HTERT RPE-1 (cell line): ENCODE data around the gene MAOA.
"Not testable (repeated sequence)": the region's sequence is repeated elsewhere in the genome, so short reads cannot be mapped to it uniquely, and the experiment has no call there.

Experiments
- in situ Hi-C: fragments of 300-500 bp; cut with MboI; formaldehyde crosslinking; loops from 4 replicates; pipeline ENCODE4 v1.14.3; 2020; ENCODE audit warnings: low sequenced_read_pairs

Gene MAOA

DNA sequence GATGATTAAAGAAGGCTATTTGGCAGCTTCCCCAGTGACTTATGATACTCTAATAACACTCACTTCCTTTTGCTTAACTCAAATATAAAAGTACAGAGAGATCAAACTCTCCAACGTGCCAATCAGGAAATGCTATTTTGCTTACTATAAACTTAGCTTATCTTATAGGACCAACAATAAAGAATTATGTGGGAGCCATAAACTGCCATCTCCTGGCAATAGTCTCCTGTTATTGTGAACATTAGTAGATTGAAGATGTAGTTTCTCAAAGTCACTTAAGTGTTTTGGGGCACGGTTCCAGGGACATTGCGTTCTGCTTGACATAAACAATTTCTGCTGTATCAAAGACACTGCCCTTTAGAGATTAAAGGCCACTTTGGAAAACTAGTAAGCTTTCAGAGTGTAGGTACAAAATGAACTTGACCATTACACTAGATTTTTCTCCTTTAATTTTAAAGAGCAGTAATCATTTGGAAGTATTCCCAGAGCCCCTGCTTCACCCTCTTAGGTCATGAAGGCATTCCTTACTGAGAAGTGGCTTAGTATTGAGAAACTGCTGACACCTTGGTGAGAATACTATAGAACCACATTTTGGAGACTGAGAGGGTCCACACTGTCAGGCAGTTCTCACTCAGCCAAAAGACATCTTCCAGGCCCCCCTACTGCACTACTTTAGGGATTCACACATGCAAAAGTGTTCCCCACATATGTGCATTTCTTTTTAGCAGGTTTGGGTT lies 51.9 kb downstream of the MAOA start:
- in situ Hi-C loops = no loop called here

GRCh38 chrX:43716144-43716543 lies 60.0 kb downstream of the MAOA start:
- in situ Hi-C loops = no loop called here

DNA sequence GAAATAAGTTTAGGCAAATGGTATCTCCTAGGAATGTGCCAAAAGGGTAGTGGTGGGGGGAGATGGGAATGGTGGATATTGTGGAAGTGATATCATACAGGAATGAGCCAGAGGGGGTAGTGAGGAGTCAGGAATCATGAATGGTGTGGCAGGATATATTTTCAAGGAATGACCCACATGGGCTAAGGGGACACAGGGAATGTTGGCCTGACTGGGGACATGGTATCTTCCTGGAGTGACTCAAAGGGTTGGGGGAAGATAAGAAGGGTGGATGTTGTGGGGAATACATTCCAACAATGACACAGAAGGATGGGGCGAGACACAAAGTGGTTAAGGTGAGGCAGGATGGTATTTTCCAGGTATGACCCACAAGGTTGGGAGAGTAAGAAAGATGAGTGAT lies 60.6 kb downstream of the MAOA start:
- in situ Hi-C loops = no loop called here

- in situ Hi-C loops = no loop called here
Measured at GRCh38 chrX:43717161-43717560, 61.1 kb downstream of the MAOA start.

- in situ Hi-C loops = no loop called here
Measured at GRCh38 chrX:43718081-43718480, 62.0 kb downstream of the MAOA start.

DNA sequence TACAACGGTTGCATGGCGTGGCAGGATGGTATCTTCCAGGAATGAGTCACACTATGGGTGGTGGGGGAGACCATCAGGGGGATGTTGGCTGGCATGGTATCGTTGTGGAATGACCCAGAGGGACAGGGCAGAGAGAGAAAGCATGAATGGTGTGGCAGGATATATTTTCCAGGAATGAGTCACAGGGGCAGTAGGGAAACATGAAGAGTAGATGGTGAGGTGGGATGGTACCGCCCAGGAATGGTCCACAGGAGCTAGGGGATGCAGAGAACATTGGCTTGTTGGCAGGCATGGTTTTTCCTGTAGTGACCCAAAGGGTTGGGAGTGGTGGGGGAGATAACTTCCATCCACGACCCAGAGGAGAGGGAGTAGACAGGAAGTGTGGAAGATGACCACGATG lies 62.4 kb downstream of the MAOA start:
- in situ Hi-C loops = no loop called here

DNA sequence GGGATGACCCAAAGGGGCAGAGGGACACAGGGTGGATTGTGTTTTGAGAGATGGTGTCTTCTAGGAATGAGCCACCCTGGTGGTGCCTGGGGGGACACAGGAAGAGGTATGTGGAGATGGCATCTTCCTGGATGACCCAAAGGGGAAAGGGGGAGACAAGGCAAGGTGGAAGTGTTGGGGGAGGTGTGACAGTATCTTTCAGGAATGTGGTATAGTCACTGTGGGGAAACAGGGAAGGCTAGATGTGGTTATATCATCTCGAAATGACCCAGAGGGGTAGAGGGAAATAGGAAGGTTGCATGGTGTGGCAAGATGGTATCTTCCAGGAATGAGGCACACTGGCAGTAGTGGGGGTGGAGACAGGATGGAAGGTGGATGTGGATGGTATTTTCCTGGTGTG lies 62.9 kb downstream of the MAOA start:
- in situ Hi-C loops = no loop called here

DNA sequence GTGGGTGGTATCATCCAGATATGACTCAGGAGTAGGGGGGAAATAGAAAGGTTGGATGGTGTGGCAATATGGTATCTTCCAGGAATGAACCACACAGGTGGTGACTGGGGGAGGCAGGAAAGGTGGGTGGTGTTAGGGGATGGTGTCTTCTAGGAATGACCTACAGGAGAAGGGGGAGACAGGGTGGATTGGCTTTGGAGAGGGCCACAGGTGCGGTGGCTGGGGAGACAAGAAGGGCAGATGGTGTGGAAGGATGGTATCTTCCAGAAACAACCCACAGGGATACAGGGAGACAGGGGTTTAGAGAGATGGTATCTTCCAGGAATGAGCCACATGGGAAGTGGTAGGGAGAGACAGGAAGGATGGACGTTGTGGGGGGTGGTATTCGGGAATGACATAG lies 64.0 kb downstream of the MAOA start:
- in situ Hi-C loops = no loop called here

DNA sequence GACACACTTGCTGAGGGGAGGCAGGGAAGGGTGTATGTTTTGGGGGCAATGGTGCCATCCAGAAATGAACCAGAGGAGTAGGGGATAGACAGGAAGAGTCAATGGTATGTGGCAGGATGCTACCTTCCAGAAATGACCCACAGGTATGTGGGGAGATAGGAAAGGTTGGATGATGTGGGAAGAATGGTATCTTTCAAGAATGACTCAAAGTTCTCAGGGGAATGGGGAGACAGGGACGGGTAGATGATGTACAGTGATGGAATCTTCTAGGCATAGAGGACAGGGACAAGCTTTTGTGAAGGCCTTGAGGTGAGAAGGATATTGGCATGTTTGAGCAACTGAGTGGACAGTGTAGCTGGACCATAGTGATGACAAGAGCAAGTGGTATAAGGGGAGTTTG lies 64.9 kb downstream of the MAOA start:
- in situ Hi-C loops = no loop called here

DNA sequence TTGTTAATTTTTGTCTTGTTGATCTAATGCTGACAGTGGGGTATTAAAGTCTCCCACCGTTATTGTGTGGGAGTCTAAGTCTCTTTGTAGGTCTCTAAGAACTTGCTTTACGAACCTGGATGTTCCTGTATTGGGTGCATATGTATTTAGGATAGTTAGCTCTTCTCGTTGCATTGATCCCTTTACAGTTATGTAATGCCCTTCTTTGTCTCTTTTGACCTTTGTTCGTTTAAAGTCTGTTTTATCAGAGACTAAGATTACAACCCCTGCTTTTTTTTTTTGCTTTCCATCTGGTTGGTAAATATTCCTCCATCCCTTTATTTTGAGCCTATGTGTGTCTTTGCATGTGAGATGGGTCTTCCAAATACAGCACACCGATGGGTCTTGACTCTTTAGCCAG lies 69.1 kb downstream of the MAOA start:
- in situ Hi-C loops = not testable (repeated sequence)

DNA sequence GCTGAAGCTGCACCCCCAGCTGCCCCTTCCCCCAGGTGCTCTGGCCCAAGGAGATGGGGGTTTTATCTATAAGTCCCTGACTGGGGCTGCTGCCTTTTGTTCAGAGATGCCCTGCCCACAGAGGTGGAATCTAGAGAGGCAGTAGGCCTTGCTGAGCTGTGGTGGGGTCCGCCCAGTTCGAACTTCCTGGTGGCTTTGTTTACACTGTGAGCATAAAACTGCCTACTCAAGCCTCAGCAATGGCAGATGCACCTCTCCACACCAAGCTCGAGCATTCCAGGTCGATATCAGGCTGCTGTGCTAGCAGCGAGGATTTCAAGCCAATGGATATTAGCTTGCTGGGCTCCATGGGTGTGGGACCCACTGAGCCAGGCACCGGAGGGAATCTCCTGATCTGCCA lies 71.2 kb downstream of the MAOA start:
- in situ Hi-C loops = not testable (repeated sequence)

- in situ Hi-C loops = no loop called here
Measured at GRCh38 chrX:43728002-43728401, 71.9 kb downstream of the MAOA start.

GRCh38 chrX:43728966-43729365 lies 72.9 kb downstream of the MAOA start:
- in situ Hi-C loops = no loop called here

- in situ Hi-C loops = no loop called here
Measured at GRCh38 chrX:43731086-43731485, 75.0 kb downstream of the MAOA start.

GRCh38 chrX:43733699-43734098 lies 77.6 kb downstream of the MAOA start:
- in situ Hi-C loops = no loop called here

GRCh38 chrX:43734444-43734843 lies 78.3 kb downstream of the MAOA start:
- in situ Hi-C loops = no loop called here

GRCh38 chrX:43735534-43735933 lies 79.4 kb downstream of the MAOA start:
- in situ Hi-C loops = no loop called here

DNA sequence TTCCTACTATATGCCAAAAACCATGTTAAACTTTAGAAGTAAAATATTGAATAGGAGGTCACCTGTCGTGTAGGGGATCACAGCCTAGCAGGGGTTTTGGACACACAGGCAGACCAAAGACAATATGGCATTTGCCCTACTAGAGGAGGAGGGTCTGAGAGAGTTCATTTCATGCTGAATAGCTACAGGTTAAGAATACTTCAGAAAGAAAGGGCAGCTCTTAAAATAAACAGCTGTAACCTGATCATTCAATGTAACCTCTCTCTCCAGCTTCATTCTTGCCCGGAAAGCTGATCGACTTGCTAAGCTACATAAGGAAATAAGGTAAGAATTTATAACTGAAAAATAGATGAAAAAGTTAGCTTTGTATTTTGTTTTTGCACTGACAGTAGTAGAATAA lies 79.9 kb downstream of the MAOA start:
- in situ Hi-C loops = no loop called here

DNA sequence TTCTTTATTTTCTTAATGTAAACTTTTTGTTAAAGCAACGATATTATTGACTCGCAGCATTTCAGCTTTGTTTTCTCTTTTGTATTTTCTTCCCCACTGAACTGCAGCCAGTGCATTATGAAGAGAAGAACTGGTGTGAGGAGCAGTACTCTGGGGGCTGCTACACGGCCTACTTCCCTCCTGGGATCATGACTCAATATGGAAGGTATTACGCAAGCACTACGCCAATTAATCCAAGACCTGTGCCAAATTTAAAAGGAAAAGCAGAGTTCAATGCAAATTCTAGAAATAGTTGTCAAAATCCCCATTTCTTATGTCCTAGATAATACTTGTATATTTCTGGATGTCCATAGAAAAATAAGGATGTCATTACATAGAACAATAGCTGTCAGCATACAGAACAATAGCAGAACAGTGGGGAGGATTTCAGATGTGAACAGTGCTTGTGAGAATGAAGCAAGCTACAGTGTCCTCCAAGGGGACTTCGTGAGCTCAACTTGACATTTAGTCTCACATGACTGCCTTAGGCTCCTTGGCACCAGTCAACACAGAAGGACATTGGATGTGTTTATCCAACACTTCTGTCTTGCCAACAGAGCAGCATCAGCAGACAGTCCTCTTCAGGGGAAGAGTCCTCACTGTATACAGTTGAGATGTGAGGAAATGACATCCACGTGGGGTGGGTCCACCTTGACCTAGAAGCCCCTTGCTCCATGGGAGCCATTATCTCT lies 85.9 kb downstream of the MAOA start:
- in situ Hi-C loops = no loop called here

DNA sequence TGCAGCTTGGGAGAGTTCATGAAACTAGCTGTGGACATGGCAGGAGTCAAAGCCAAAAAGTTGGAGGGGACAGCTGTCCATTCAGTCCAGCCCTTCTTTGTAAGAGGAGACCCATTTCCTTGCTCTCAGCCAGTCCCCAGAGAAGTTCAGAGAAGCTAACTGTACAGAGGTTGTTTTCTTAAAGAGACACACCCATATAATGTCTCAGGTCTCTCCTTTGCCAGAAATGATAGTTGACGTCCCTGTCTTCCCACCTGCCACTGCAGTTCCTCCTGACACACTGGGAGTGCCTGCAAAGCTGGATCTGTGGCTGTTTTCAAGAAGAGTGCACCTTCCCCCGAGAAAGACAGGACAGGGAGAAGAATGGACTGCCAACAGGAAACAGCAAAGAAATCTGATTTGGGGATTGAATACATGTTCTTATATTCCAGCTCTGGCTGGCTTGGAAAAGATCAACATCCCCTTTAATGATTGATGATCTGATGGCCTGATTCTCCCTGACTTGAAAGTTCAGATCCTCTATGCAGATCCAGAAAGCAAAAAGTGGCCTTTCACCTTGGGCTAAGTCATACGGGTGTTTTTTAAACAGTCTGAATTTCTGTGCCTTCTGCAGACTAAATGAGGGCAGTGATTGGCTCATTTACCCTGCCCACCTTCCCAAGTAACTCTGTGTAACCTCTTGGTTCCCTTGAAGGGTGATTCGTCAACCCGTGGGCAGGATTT lies 87.2 kb downstream of the MAOA start:
- in situ Hi-C loops = no loop called here

- in situ Hi-C loops = no loop called here
Measured at GRCh38 chrX:43744284-43744683, 88.2 kb downstream of the MAOA start.
